HG02943 (cell line): ENCODE data around the gene NTMT1.
"Not testable (repeated sequence)": the region's sequence is repeated elsewhere in the genome, so short reads cannot be mapped to it uniquely, and the experiment has no call there.

Source experiments
- ATAC-seq: cut with Tn5 transposase; IDR thresholded peaks from one replicate; pipeline ENCODE4 v1.9.1; 2021; ENCODE audit warnings: mild to moderate bottlenecking, low read depth, moderate library complexity; ENCODE audit not compliant: unreplicated experiment

NTMT1 gene

GRCh38 chr9:129649726-129650679 is 24.0 kb downstream of the NTMT1 start:
- ATAC-seq: no peak

GRCh38 chr9:129650680-129651235 is 24.8 kb downstream of the NTMT1 start:
- no peak for ATAC-seq

DNA sequence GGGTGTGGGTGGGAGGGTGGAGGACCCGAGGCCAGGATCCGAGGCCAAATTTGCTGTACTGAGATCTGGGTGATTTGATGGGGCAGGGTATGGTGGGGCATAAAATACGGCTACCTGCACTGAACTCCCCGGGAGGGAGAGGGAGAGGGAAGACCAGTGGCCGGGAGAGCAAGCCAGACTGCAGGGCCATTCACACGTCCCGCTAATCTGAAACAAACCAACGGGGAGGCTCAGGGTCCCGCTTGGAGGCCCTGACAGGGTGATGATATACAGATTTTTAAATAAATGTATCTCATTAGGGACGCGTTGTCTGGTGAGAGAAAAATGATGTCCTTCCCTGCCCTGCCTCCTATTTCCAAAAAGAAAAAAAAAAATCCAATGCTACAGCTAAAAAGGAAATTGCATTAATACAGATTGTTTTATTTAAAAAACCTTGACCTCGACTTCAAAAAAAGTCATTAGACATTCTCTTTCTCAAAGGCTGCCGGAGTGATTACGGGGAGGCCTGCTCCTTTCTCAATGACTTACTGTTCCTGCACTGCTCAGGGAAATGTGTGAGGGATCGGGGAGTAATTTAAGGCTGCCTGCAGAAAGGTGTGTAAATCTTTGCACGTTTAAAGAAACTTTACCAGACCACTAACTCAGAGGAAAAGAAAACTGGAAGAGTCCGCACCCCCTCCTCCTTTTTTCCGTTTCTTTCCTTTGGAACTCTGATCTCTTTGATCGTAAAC is 28.0 kb downstream of the NTMT1 start:
- ATAC-seq: no peak

GRCh38 chr9:129654554-129655040 is 28.6 kb downstream of the NTMT1 start:
- ATAC-seq: no peak

- no peak for ATAC-seq
These were observed 29.2 kb downstream of the NTMT1 start for GRCh38 chr9:129655154-129655553.

- no peak for ATAC-seq
These were observed 29.7 kb downstream of the NTMT1 start for GRCh38 chr9:129655696-129656095.

GRCh38 chr9:129656795-129657390 is 30.9 kb downstream of the NTMT1 start:
- ATAC-seq: no peak

GRCh38 chr9:129661029-129661428 is 35.1 kb downstream of the NTMT1 start:
- ATAC-seq: no peak

DNA sequence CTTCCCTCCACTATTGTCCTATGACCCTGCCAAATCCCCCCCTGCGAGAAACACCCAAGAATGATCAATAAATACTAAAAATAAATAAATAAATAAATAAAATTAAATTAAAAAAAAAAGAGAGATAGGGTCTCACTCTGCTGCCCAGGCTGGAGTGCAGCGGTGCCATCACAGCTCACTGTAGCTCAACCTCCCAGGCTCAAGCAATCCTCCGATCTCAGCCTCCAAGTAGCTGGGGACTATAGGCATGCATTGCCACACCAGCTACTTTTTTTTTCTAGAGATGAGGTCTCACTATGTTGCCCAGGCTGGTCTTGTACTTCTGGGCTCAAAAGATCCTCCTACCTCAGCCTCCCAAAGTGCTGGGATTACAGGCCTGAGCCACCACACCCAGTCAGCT is 36.3 kb downstream of the NTMT1 start:
- ATAC-seq: not testable (repeated sequence)

- ATAC-seq: no peak
These were observed 38.9 kb downstream of the NTMT1 start for GRCh38 chr9:129664746-129665388.

GRCh38 chr9:129665389-129665775 is 39.4 kb downstream of the NTMT1 start, which contains the start of gene PRRX2:
Gene PRRX2, plus strand, starts transcription at chr9:129665647. Its CDS starts 221 bp downstream, at chr9:129665868.
- no peak for ATAC-seq

DNA sequence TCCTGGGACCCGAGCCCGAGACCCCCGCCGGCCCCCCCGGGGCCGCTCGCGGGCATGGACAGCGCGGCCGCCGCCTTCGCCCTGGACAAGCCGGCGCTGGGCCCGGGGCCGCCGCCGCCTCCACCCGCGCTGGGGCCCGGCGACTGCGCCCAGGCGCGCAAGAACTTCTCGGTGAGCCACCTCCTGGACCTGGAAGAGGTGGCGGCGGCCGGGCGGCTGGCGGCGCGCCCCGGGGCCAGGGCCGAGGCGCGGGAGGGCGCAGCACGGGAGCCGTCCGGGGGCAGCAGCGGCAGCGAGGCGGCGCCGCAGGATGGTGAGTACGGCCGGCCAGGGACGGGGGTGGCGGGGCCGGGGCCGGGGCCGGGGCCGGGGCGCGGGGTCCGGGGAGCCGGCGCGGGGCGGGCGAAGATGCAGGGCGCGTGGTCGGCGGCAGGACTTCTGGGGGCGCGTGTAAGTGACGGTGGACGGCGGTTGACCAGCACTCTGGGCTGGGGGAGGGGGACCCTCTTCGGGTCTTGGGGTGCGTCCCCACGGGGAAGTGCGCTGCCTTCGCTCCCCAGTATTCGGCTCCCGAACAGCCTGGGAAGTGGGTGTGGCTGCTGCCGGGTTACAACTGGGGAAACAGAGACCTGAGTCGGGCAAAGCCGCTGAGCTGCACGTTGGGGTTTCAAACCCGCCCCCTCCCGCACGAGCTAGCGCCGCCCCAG is 40.0 kb downstream of the NTMT1 start:
- no peak for ATAC-seq

GRCh38 chr9:129666575-129666974 is 40.6 kb downstream of the NTMT1 start:
- no peak for ATAC-seq

DNA sequence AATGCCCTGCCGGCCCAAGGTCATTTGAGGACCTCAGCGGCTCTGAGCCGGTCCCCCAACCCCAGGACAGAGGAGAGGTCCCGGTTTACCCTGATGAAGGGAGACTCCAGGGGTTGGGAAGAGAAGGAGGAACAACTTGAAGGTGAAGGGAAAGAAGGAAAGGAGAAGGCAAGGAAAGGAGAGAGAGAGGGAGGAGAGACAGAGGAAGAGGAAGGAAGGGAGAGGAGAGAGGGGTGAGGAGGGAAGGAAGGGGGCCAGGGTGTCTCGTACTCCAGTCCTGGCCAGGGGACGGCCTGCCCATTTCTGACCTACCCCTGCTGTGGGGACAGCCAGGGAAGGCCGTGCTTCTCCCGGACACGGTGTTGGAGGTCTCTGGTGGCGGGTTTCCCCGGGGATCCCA is 41.4 kb downstream of the NTMT1 start:
- no peak for ATAC-seq

- no peak for ATAC-seq
These were observed 41.9 kb downstream of the NTMT1 start for GRCh38 chr9:129667850-129668249.

DNA sequence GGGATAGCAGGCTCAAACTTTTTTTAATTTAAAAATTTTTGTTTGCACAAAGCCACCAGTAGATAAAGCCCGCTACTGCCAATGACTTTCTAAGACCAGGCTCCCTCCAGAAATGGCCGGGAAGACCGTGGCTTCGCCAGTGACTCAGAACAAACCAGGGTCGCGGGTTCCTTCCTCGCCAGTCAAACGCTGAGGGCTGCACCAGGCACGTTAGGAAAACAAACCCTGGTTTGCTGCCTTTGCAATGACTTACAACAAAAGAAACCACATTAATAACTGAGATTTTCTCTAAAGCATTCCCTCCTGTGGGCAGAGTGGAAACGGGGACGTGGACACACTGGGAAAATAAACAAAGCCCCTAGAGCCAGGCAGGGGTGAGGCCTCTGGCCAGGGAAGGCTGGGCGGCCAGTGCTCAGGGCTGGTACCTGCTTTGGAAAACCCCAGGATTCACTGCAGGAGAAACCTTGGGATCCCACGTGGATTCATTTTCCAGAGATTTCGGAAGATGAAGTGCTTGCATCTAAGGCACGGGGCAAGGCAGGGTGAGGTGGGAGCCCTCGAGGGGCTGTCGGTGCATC is 43.3 kb downstream of the NTMT1 start:
- no peak for ATAC-seq

DNA sequence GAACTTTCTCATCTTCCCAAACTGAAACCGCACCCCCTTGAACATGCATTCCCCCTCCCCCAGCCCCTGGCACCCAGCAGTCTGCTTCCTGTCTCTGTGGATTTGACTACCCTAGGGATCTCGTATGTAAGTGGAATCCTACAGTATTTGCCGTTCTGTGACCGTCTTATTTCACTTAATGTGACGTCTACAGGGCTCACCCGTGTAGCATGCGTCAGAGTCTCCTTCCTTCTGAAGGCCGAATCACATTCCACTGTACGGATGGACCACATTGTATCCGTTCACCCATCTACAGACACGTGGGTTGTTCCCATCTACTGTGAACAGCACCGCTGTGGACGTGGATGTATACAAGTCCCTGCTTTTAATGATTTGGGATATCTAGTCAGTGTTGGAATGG is 44.0 kb downstream of the NTMT1 start:
- ATAC-seq: no peak

DNA sequence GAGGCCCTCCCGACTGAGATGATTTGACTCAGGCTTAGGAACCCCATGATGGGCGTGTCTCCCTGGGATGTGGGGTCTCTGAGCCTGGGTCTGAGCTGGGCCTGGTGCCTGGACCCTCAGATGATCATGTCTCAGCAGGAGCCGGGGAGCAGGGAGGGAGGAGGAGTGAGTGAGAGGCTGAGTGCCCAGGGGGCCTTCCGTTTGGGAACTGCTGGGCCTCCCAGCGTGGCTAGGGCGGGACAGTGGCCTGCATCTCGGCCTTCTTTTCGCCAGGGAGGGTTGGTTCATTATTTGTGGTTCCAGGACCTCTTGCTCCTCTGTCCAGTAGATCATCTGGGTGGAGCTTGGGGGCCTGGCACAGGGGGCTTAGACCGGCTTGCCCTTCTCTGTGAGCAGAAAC is 45.1 kb downstream of the NTMT1 start:
- ATAC-seq: no peak

DNA sequence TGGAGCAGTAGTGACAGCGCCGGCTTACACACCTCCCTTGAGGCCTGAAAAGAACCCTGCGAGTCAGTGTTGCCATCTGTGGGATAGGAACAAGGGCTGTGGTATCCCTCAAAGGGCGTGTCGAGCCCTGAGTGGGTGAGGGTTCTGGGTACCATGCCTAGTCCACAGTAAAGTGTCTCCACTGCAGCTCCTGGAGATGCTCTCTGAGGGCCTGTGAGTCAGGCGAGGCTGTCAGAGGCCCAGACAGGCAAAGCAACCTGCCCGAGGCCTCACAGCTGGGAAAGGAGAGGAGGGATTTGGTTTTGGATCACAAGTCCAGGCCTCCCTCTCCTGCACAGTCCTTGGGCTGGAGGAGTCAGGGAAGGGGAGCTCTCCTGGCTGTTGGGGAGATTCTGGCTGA is 45.6 kb downstream of the NTMT1 start:
- no peak for ATAC-seq
